G401 (cell line): Measurements from ENCODE around the gene BTN3A1. TPM values are rescaled to one million over a fixed set of nuclear protein-coding genes. Genes with fewer than 3 reads are reported as not detected.
"Not testable (repeated sequence)": the region's sequence is repeated elsewhere in the genome, so short reads cannot be mapped to it uniquely, and the experiment has no call there.

ENCODE experiments used
- DNase-seq: peaks from one replicate; pipeline ENCODE4 v3.0.0-alpha.2; 2015; ENCODE audit warnings: low spot score
- in situ Hi-C: cut with HindIII; loops from 2 replicates; pipeline ENCODE4 v1.10.0; 2016; ENCODE audit warnings: low sequenced_read_pairs, mixed read lengths
- total RNA-seq: library from RNA; depleted of rRNA; stranded (reverse); fragments of >200 nt; shearing (Covaris generic); gene quantifications from 2 replicates; pipeline ENCODE4 v1.2.3, GENCODE V29; 2014

BTN3A1 gene
- total RNA-seq, 1 experiment from 2014 or later, result 2.2 TPM

- no peak for DNase-seq
- in situ Hi-C loops, result no loop called here
These were observed 30.6 kb downstream of the BTN3A1 start for GRCh38 chr6:26432627-26433201.

- DNase-seq, in situ Hi-C loops: not testable (repeated sequence)
These were observed 31.6 kb downstream of the BTN3A1 start for GRCh38 chr6:26433680-26434079.

DNA sequence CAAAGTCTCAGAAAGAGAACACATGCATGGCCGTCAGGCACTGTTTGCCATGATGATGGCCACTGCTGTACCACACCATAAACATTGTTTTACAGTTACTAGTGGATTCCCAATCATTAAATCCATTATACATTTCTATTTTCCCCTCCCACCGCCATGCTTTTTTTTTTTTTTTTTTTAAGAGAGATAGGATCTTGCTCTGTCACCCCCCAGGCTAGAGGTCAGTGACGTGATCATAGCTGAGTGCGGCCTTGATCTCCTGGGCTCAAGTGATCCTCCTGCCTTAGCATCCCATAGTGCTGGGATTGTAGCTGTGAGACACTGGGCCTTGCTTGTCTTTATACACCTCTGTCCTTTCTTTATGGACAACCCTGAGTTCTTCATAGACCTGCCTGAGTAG, 33.9 kb downstream of the BTN3A1 start:
- no peak for DNase-seq
- in situ Hi-C loops, result no loop called here

- no peak for DNase-seq
- in situ Hi-C loops, result no loop called here
These were observed 35.5 kb downstream of the BTN3A1 start for GRCh38 chr6:26437550-26437949.

DNA sequence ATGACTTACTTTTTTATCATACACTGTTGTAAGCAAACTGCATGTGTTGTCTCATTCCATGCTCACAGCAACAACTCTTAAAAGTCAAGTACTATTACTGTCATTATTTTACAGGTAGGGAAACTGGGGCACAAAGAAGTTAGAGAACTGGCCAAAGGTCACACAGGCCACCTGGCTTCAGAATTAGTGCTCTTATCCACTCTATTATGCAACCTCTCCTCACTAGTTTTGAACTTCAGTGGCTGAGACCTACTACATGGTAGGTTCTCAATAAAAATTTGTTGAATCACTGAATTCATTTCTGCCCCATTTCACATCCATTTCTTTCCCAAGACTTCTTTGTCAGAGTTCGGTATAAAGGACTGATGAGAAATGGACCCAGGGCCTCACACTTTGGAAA, 35.9 kb downstream of the BTN3A1 start:
- in situ Hi-C loops, result no loop called here

GRCh38 chr6:26439151-26440125, 37.4 kb downstream of the BTN3A1 start:
- DNase-seq, result peak; percentile 29
- in situ Hi-C loops, result no loop called here

More for the DNA sequence above, 35.9 kb downstream of the BTN3A1 start:
- no peak for DNase-seq

DNA sequence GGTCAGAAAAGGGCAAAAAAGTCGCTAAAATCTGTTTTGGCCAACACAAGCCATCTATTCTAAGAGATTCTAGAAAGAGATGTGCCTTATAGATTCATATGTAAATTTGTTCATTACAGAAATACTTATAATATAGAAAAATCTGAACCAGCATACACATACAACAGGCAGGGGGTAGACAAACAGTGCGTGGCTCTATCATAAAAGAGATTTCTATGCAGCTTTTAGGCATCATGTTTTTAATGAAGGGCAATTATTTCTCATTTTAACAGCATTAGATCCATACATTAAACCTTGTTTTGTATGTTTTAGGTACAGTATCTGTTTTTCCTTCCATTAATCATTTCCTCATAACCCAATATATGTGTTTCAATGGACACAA, 38.9 kb downstream of the BTN3A1 start:
- in situ Hi-C loops, result no loop called here
- DNase-seq, result no peak

GRCh38 chr6:26441977-26442376, 39.9 kb downstream of the BTN3A1 start:
- in situ Hi-C loops, result no loop called here
- DNase-seq, result peak; percentile 47

DNA sequence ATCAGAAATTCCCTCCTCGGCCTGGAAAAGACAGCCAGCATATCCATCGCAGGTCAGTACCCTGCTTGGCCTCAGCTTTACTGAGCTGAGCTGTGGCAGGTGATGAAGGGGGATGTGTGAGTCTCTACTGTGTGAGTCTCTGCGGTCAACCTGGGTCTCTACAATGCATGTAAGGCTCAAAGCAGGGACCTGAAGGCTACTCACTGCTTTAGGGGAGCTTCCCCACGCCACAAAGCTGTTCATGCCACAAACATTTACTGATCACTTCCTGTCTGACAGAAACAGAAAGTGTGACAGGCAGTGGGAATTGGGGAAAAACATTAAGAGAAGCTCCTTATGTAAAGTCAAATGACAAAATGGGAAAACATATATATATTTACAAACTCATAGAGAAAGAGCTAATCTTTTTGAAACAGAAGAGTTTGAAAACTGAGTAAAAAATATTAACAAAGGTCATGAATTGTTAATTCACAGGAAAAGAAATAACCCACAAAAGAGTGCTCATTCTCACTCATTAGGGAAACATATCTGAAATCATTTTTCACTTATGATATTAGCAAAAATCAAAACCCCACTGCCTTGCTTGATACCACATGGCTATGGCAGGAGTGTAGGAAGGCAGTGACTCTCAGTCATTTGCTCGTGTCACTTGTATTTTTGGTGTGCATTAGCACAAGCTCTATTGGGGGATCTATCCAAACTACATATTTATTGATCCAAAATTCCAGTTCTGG, 44.0 kb downstream of the BTN3A1 start:
- in situ Hi-C loops, result no loop called here
- no peak for DNase-seq

- no peak for DNase-seq
- in situ Hi-C loops, result no loop called here
These were observed 45.2 kb downstream of the BTN3A1 start for GRCh38 chr6:26447257-26447656.

GRCh38 chr6:26450240-26450639, 48.2 kb downstream of the BTN3A1 start:
- DNase-seq, result no peak
- in situ Hi-C loops, result no loop called here

- DNase-seq, result no peak
- in situ Hi-C loops, result no loop called here
These were observed 50.7 kb downstream of the BTN3A1 start for GRCh38 chr6:26452631-26453235.

DNA sequence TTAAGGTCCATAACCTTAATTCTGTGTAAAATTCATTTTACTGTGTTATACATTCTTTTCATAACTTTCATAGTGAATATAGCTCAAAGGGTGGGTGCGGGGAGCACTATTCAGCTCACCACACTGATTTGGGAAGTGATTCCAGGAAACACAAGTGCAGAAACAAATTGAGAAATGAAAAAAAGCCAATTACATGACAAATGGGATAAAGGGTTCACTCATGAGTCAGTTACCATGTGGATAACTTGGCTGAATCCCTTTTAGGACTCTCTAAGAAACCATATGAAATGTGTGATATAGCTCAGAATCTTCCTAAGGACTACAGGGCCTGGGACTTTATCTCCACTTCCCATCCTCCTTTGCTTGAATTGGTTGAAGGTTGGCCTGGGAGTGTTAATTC, 52.6 kb downstream of the BTN3A1 start:
- in situ Hi-C loops, result no loop called here
- no peak for DNase-seq

GRCh38 chr6:26455357-26455970, 53.4 kb downstream of the BTN3A1 start:
- in situ Hi-C loops, result no loop called here
- no peak for DNase-seq

GRCh38 chr6:26457264-26457805, 55.3 kb downstream of the BTN3A1 start:
- DNase-seq, result no peak
- in situ Hi-C loops, result no loop called here

- in situ Hi-C loops, result no loop called here
- peak; percentile 99 for DNase-seq
These were observed 56.0 kb downstream of the BTN3A1 start, which contains the start of gene BTN2A1 for GRCh38 chr6:26457806-26458688. TSS of gene BTN2A1 (plus strand) at chr6:26457955. CDS start at chr6:26458637, 682 bp downstream.

DNA sequence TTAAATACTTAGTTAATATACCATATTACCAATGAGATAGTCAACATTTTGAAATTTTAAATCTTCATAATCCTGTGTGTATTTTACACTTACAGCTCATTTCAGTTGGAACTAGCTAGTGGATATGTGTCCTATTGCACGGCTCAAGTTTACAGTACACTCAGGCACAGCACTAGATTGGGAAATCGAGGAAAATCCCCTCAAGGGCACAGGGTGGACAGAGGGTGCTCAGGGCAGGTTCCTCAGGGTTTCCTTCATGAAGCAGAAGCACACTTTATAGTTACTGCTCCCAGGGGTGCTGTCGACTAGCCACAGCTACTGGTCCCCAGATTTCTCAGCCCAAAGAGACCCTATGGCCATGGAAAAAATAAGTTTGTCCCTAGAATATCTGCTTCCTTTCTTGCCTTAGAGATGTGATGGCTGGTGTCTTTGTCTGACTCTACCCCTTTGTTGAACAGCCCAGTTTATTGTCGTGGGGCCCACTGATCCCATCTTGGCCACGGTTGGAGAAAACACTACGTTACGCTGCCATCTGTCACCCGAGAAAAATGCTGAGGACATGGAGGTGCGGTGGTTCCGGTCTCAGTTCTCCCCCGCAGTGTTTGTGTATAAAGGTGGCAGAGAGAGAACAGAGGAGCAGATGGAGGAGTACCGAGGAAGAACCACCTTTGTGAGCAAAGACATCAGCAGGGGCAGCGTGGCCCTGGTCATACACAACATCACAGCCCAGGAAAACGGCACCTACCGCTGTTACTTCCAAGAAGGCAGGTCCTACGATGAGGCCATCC, 57.1 kb downstream of the BTN3A1 start:
- in situ Hi-C loops, result no loop called here

More for the DNA sequence above, 57.1 kb downstream of the BTN3A1 start:
- DNase-seq, result peak; percentile 85
